GM12892 (cell line): Measurements from ENCODE around the gene ZNF18.

Experiments used
- POLR2A ChIP-seq: IDR thresholded peaks from 2 replicates; pipeline ENCODE4 v1.6.1; 2011; ENCODE audit warnings: low read depth, low read length, control low read depth
- POLR2AphosphoS5 ChIP-seq: IDR thresholded peaks from 2 replicates; pipeline ENCODE4 v1.6.1; 2011; ENCODE audit warnings: low read depth, low read length, control low read depth
- TAF1 ChIP-seq: IDR thresholded peaks from 2 replicates; pipeline ENCODE4 v1.6.1; 2011; ENCODE audit warnings: low read depth, mild to moderate bottlenecking, control low read depth, low read length, borderline replicate concordance

GRCh38 chr17:12046786-12047185, 49.5 kb upstream of the ZNF18 start:
- TF ChIP-seq POLR2AphosphoS5 (no peak), TAF1 (no peak), POLR2A (no peak)
